Dermis lymphatic vessel endothelial cell (primary cell): Measurements from ENCODE around the gene POMZP3. TPM values are rescaled to one million over a fixed set of nuclear protein-coding genes. Genes with fewer than 3 reads are reported as not detected.

ENCODE experiments used
- total RNA-seq: library from RNA; depleted of rRNA; stranded (reverse); fragments of >200 nt; gene quantifications from 2 replicates; pipeline ENCODE4 v1.2.1, GENCODE V29; 2014

POMZP3 gene
- 2.1 and 2.9 TPM in 2 replicates for total RNA-seq

DNA sequence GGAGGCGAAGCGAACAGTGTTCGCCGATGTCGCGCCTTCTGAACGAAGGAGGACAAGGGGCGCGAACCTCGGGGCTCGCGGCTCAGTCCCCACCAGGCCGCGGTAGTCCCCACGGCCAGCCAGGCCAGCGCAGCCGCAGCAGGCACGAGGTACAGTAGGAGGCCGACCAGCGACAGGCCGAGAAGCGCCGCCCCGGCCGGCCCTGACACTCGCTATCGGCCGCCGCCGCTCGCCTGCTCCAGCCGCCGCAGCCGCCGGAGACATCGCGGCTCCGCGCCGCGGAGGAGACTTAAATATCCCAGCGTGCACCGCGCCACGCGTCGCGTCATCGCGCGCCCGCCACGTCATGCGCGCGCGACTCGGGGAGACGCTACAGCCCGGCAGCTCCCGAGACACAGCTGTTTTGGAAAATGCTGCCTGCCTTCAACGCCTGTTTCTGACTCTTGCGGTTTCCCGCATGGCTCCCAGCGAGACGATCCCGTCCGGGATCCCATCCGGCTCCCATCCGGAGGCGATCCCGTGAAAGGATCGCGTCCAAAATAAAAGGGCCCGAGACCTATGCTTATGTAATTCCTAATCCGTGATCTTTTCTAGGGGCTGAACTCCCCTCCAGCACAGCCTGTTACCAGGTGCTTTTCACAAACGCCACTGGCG, at the start of gene POMZP3:
Gene POMZP3 (minus strand): TSS at position 291 of the 654 bp plus-strand sequence. CDS start 1,215 bp downstream, outside the sequence.

Other genes starting within 250 kb of the POMZP3 start
- gene SSC4D, start 217.6 kb downstream of the POMZP3 start, total RNA-seq = 0.09 and 0.54 TPM in 2 replicates
- 1.1 and 2.8 TPM in 2 replicates for gene ZP3, start 202.3 kb downstream of the POMZP3 start, total RNA-seq
- gene DTX2, start 165.6 kb downstream of the POMZP3 start, total RNA-seq = 3.4 and 5.2 TPM in 2 replicates
- gene UPK3B, start 116.7 kb downstream of the POMZP3 start, total RNA-seq = 0.11 and 0.17 TPM in 2 replicates
- gene SPDYE16, start 84.0 kb downstream of the POMZP3 start, total RNA-seq = 0.11 TPM in 1 of 2 replicates, not detected in the other